Peyer's patch (tissue), 4 donors: ENCODE measurements around the gene TCF7L1.

Experiments
- POLR2A ChIP-seq, 2 donors: fragments of 450-650 bp; IDR thresholded peaks; one replicate each; pipeline ENCODE4 v1.5.1; 2017; ENCODE audit warnings: antibody characterized with exemption in 2 of 2, mild to moderate bottlenecking in 2 of 2, moderate library complexity in 2 of 2
- TF ChIP-seq, protein P1 (sequence below), 6 experiments: fragments of 450-650 bp in 4 of 6; fragments of 200-600 bp in 2 of 6; sonication (generic) in 1 of 6; IDR thresholded peaks; one replicate each; pipeline ENCODE4 v1.5.1; 2017 to 2019; ENCODE audit warnings: antibody characterized with exemption in 6 of 6, mild to moderate bottlenecking in 3 of 6, moderate library complexity in 1 of 6

DNA sequence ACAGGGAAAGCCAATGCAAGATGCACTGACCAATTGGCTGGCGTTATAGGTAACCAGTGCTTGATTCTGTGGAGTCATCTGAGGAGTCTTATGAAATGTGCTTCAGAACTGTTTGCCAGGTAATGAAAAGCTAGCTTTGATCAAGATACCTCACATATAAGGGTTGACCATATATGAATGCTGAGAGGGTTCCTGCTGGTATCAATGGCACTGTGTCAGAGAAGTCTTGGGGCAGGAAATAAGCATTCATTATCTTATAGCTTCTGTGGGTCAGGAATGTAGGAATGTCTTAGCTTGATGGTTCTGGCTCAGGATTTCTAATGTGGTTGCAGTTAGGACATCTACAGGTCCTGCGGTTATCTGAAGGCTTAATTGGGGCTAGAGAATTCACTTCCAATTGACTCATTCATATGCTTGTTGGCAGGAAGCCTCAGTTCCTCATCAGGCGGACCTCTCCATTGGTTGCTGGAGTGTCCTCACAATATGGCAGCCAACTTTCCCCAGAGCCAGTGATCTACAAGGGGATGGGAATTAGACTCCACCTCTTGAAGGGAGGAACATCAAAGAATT is 22.1 kb upstream of the TCF7L1 start:
- TF ChIP-seq, protein P1, sequence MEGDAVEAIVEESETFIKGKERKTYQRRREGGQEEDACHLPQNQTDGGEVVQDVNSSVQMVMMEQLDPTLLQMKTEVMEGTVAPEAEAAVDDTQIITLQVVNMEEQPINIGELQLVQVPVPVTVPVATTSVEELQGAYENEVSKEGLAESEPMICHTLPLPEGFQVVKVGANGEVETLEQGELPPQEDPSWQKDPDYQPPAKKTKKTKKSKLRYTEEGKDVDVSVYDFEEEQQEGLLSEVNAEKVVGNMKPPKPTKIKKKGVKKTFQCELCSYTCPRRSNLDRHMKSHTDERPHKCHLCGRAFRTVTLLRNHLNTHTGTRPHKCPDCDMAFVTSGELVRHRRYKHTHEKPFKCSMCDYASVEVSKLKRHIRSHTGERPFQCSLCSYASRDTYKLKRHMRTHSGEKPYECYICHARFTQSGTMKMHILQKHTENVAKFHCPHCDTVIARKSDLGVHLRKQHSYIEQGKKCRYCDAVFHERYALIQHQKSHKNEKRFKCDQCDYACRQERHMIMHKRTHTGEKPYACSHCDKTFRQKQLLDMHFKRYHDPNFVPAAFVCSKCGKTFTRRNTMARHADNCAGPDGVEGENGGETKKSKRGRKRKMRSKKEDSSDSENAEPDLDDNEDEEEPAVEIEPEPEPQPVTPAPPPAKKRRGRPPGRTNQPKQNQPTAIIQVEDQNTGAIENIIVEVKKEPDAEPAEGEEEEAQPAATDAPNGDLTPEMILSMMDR (IDR thresholded peaks at IDR 0.05): no peak
- no peak for TF ChIP-seq POLR2A (IDR thresholded peaks at IDR 0.05)
